ENCODE results near the gene PCDHB11.
"Not testable (repeated sequence)": the region's sequence is repeated elsewhere in the genome, so short reads cannot be mapped to it uniquely, and the experiment has no call there.

Gene PCDHB11

GRCh38 chr5:141172381-141173204 is 26.8 kb upstream of the PCDHB11 start, which contains the start of gene PCDHB7:
Gene PCDHB7 (plus strand): TSS chr5:141172644. CDS start chr5:141172836, 192 bp downstream.
- peak; percentile 11 for DNase-seq (ENCODE audit: low read depth)
- TF ChIP-seq CTCF (IDR thresholded peaks at IDR 0.05; ENCODE audit: insufficient read depth, low read depth, low read length, missing control alignments), result peak; percentile 33
- no peak within 1 kb of the TSS for H3K4me3 ChIP-seq (ENCODE audit: low read length)

GRCh38 chr5:141174291-141175104 is 24.9 kb upstream of the PCDHB11 start:
- DNase-seq (ENCODE audit: low read depth); H3K4me3 ChIP-seq (ENCODE audit: low read length): not testable (repeated sequence)

GRCh38 chr5:141175933-141176332 is 23.5 kb upstream of the PCDHB11 start:
- no peak for DNase-seq (ENCODE audit: low read depth)
- no peak for TF ChIP-seq CTCF (IDR thresholded peaks at IDR 0.05; ENCODE audit: insufficient read depth, low read depth, low read length, missing control alignments)
- no peak overlapping the region for H3K4me3 ChIP-seq (ENCODE audit: low read length)

- not testable (repeated sequence) for DNase-seq (ENCODE audit: low read depth); H3K4me3 ChIP-seq (ENCODE audit: low read length)
Measured at GRCh38 chr5:141177577-141178191, 21.7 kb upstream of the PCDHB11 start, which contains the start of gene PCDHB8. Gene PCDHB8 (plus strand): TSS chr5:141177790. CDS start chr5:141178035, 245 bp downstream.

GRCh38 chr5:141179371-141179770 is 20.1 kb upstream of the PCDHB11 start:
- DNase-seq (ENCODE audit: low read depth); H3K4me3 ChIP-seq (ENCODE audit: low read length): not testable (repeated sequence)

GRCh38 chr5:141179876-141180275 is 19.6 kb upstream of the PCDHB11 start:
- not testable (repeated sequence) for DNase-seq (ENCODE audit: low read depth); H3K4me3 ChIP-seq (ENCODE audit: low read length)

GRCh38 chr5:141180313-141180712 is 19.1 kb upstream of the PCDHB11 start:
- no peak for DNase-seq (ENCODE audit: low read depth)
- TF ChIP-seq CTCF (IDR thresholded peaks at IDR 0.05; ENCODE audit: insufficient read depth, low read depth, low read length, missing control alignments), result no peak
- H3K4me3 ChIP-seq (ENCODE audit: low read length), result no peak overlapping the region

- H3K4me3 ChIP-seq (ENCODE audit: low read length), result no peak within 1 kb of the TSS
- no peak for TF ChIP-seq CTCF (IDR thresholded peaks at IDR 0.05; ENCODE audit: insufficient read depth, low read depth, low read length, missing control alignments)
- no peak for DNase-seq (ENCODE audit: low read depth)
Measured at GRCh38 chr5:141182248-141182647, 17.2 kb upstream of the PCDHB11 start, which contains the start of gene PCDHB16. Gene PCDHB16 (plus strand): TSS chr5:141182387. CDS start chr5:141182560, 173 bp downstream.

GRCh38 chr5:141184117-141184855 is 15.1 kb upstream of the PCDHB11 start:
- H3K4me3 ChIP-seq (ENCODE audit: low read length); DNase-seq (ENCODE audit: low read depth): not testable (repeated sequence)
